ENCODE measurements around the gene RFT1.

- TF ChIP-seq POLR2A (IDR thresholded peaks at IDR 0.05) = no peak
- TF ChIP-seq, protein P1, sequence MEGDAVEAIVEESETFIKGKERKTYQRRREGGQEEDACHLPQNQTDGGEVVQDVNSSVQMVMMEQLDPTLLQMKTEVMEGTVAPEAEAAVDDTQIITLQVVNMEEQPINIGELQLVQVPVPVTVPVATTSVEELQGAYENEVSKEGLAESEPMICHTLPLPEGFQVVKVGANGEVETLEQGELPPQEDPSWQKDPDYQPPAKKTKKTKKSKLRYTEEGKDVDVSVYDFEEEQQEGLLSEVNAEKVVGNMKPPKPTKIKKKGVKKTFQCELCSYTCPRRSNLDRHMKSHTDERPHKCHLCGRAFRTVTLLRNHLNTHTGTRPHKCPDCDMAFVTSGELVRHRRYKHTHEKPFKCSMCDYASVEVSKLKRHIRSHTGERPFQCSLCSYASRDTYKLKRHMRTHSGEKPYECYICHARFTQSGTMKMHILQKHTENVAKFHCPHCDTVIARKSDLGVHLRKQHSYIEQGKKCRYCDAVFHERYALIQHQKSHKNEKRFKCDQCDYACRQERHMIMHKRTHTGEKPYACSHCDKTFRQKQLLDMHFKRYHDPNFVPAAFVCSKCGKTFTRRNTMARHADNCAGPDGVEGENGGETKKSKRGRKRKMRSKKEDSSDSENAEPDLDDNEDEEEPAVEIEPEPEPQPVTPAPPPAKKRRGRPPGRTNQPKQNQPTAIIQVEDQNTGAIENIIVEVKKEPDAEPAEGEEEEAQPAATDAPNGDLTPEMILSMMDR (IDR thresholded peaks at IDR 0.05) = no peak
These were observed 9.9 kb downstream of the RFT1 start for GRCh38 chr3:53120336-53120735.

Measured in esophagus squamous epithelium (tissue), 4 donors.